ENCODE measurements around the gene FARP2.
"Not testable (repeated sequence)": the region's sequence is repeated elsewhere in the genome, so short reads cannot be mapped to it uniquely, and the experiment has no call there.

FARP2 gene

GRCh38 chr2:241364781-241365180, 8.7 kb downstream of the FARP2 start:
- no peak for DNase-seq (ENCODE audit: low read depth)

DNA sequence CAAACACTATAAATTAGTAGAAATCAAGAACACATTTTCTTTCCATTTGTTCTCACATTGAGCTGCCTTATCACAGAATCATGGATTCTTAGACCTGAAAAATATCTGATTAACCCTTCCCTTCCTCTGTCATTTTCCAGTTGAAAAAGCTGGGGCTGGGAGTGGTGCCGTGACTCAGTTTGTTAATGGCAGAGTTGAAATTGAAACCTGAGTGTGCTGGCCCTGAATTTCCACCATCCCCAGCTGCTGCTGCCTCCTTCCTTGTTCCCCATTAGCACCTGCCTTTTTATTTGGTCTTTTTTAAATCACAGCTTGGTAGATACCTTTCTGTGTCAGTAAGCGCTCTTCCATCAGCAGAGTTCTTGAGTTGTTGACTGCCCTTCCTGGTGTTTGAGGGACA, 10.6 kb downstream of the FARP2 start:
- no peak for DNase-seq (ENCODE audit: low read depth)

GRCh38 chr2:241368643-241369042, 12.6 kb downstream of the FARP2 start:
- no peak for DNase-seq (ENCODE audit: low read depth)

DNA sequence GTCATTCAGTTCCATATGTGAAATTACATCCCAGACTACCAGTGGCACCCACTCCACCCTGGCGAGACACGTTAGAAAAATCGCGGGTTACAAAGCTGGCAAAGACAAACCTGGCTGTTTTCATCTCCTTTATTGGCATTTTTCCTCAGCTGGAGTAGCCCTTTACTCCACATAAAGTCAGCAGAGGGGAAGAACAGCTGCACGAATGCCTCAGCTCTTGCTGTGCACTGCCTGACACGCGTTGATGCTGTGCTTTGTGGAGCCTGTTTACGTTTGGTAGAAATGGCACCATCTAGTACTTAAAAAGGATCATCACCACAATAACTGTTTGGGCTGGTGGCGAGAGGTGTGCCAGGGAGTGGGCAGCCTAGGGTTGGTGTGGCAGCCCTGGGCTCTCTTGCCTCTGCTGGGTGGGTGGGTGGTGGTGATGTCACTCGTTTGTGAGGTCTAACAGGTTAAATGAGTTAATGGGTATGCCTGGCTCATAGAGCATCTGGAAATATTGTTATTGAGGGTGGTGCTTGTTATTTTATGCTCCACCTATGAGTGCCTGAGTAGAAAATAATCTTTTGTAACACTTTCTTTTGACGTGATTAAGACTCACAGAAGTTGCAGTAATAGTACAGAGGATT, 16.4 kb downstream of the FARP2 start:
- no peak for DNase-seq (ENCODE audit: low read depth)

DNA sequence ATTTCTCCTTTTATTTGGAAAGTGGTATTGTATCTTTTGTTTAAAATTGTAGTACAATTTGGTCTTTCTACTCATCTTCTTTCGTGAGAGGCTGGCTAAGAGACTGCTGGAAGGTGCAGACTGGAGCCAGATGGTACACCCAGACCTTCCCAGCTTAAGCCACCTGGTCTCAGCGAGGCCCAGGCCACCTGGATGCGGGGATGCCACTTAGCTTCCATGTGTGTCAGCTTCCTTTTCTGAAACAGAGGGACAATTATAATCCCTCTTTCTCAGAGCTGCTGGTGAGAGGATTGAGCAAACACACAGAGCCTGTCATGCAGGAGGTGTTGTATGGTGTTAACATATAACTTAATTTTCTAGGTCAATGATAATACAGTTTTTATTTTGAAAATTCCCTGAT, 17.4 kb downstream of the FARP2 start:
- DNase-seq (ENCODE audit: low read depth) = no peak

GRCh38 chr2:241373906-241374305, 17.8 kb downstream of the FARP2 start:
- DNase-seq (ENCODE audit: low read depth) = not testable (repeated sequence)

- DNase-seq (ENCODE audit: low read depth) = no peak
Observed at GRCh38 chr2:241375300-241375699, 19.2 kb downstream of the FARP2 start.

DNA sequence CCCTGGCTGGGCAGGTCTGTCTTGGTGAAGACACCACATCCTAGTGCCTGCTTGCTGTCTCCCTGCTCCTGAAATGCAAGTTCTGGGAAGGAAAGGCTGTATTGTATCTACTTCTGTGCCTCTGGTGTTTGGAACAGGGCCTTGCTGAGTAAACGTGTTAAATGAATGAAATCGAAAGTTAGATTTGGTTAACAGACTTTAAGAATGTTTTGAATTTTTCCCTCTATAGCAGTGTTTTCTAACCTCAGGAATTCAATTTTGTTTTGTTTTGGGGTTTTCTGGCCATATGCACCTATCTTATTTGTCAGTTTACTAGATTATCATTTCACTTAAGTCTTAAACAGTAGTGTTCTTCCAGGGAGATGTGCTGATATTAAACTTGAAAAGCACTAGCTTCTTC, 20.7 kb downstream of the FARP2 start:
- DNase-seq (ENCODE audit: low read depth) = no peak

GRCh38 chr2:241378816-241379215, 22.7 kb downstream of the FARP2 start:
- DNase-seq (ENCODE audit: low read depth) = no peak

DNA sequence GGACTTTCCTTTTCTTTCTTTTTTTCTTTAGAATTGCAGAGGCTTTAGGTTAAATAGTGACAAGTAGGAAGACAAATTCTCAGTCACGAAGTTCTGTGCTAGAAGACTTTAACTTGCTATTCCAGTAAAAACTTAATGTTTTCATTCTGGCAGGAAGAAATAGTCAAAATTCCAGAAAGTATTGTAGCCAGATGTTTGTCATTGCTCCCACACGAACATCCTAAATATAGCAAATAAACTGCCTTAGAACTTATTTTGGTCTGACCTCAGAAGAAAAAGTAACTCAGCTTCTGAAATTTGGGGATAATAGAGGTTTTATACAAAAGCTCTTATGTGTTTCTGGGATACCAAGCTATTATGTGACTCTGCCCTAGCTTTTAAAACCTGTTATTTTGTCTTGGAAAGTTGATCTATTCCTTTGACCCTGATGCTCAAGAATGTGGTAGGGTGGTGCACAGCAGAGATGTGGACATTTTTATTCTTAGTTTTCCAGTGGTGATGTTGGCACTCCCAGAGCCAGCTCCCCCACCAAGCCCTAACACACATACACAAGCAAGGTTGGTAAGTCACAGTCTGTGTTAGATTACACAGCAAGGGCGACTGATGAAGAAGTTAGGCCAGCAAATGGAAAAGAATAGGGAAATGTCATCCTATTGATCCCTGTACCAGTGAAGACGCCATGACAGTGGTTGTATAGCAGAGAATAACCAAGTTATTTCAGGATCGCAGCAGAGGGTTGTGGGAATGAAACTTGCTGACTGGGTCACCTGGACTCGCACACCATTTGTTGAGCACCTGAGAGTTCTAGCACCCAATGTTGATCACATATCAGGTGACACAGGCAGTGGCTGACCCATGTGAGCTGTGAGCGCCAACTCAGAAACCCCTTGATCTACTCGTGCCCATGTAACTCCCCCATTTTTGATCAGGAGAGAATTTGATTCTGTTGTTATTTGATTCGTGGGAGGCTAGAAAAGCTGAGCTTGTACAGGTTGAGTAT, 23.7 kb downstream of the FARP2 start:
- no peak for DNase-seq (ENCODE audit: low read depth)

DNA sequence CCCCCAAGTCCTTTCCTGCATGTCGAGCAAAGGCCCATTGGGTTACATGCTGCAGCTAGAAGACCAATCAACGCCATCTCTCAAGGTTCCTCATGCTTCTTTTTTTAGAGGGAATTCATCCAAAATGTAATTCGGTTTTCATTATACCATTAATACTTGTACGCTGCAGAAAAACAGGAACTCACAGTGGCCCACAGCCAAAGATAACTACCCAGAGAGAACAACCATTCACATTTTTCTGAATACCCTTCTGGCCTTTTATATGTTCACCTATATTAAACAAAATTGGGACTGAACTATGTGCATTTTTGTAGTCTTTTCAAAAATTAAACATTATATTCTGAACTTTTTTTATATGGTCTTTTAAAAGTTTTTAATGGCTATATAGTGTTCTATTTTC, 25.8 kb downstream of the FARP2 start:
- DNase-seq (ENCODE audit: low read depth) = no peak

- DNase-seq (ENCODE audit: low read depth) = not testable (repeated sequence)
Observed at GRCh38 chr2:241385450-241385849, 29.4 kb downstream of the FARP2 start.

GRCh38 chr2:241386519-241386918, 30.4 kb downstream of the FARP2 start:
- no peak for DNase-seq (ENCODE audit: low read depth)

DNA sequence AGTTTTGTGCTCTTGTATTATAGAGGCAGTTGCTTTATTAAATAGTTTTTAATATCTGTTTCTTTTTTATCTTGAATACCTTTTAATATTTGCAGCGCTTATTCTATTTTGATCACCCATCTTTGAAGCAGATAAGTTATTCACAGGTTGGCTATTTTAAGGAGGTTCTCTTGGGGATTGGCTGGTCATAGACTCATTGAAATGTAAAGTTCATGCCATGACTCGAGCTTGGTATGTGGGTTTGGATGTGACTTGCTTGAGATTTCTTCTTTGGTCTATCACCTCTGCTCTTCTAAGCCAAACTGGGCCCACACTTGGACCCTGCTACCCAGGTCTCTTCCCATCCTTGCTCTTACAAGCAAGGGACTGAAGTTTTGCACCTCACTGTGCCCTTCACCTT, 33.6 kb downstream of the FARP2 start:
- no peak for DNase-seq (ENCODE audit: low read depth)

DNA sequence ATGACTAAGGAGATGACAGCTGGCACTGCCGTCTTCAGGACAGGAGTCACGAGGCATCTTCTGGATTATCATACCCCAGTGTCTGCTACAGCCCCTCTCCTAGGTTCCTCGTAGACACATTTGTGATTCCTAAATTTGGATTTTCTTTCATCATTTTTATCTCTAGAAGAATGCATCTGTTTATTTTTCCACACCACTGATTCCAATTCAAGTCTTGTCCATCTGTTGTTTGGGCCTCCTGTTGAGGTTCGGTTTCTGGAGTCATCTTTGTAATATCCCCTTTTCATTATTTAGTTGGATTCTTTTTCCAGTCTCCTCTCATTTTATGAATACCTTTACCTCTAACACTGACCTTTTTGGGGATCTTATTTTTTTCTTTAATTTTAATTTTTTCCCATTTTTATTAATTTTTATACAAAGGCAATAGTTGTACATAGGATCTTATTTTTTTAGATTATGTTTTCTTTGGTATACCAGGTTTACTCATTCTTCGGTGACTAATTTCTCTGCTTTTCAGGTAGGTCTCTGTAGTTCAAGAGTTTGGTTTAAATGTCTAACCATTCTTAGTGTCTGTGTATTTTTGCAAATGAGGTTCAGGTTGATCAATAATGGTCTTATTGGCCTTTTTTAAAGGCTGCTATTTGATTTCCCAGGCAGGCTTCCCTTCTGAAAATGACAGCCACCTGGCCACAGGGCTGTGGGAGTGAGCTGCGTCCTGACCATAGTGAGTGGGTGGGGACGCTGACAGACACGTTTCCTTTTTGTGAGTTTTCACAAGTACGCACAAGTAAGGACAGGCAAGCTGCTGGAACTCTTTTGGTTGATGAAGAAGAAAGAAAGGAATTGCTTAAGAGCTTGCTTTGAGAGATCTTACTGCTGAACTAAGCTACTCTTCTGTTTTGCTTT, 34.5 kb downstream of the FARP2 start:
- DNase-seq (ENCODE audit: low read depth) = no peak

- no peak for DNase-seq (ENCODE audit: low read depth)
Observed at GRCh38 chr2:241391892-241392665, 36.0 kb downstream of the FARP2 start.

- not testable (repeated sequence) for DNase-seq (ENCODE audit: low read depth)
Observed at GRCh38 chr2:241392753-241393152, 36.7 kb downstream of the FARP2 start.

- no peak for DNase-seq (ENCODE audit: low read depth)
Observed at GRCh38 chr2:241393524-241394196, 37.6 kb downstream of the FARP2 start.

DNA sequence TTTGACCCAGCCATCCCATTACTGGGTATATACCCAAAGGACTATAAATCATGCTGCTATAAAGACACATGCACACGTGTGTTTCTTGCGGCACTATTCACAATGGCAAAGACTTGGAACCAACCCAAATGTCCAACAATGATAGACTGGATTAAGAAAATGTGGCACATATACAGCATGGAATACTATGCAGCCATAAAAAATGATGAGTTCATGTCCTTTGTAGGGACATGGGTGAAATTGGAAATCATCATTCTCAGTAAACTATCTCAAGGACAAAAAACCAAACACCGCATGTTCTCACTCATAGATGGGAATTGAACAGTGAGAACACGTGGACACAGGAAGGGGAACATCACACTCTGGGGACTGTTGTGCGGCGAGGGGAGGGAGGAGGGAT, 40.7 kb downstream of the FARP2 start:
- DNase-seq (ENCODE audit: low read depth) = not testable (repeated sequence)

GRCh38 chr2:241399941-241400922, 44.1 kb downstream of the FARP2 start:
- DNase-seq (ENCODE audit: low read depth) = no peak
